GM12801 (cell line): ENCODE measurements around the gene RPS6KC1.

Experiments
- CTCF ChIP-seq: IDR thresholded peaks from one replicate; pipeline ENCODE4 v1.5.1; 2011; ENCODE audit warnings: control low read depth; ENCODE audit not compliant: insufficient read length; ENCODE audit errors: extremely low read depth

Gene RPS6KC1

GRCh38 chr1:213020016-213020415, 31.0 kb upstream of the RPS6KC1 start:
- no peak for TF ChIP-seq CTCF

GRCh38 chr1:213032651-213033050, 18.4 kb upstream of the RPS6KC1 start:
- no peak for TF ChIP-seq CTCF

GRCh38 chr1:213034713-213035112, 16.3 kb upstream of the RPS6KC1 start:
- TF ChIP-seq CTCF = no peak

- TF ChIP-seq CTCF = no peak
Measured at GRCh38 chr1:213035573-213035972, 15.5 kb upstream of the RPS6KC1 start.

- TF ChIP-seq CTCF = no peak
Measured at GRCh38 chr1:213041443-213041842, 9.6 kb upstream of the RPS6KC1 start.

GRCh38 chr1:213049232-213049631, 1.8 kb upstream of the RPS6KC1 start:
- no peak for TF ChIP-seq CTCF

GRCh38 chr1:213050745-213051126, 305 bp upstream of the RPS6KC1 start:
- no peak for TF ChIP-seq CTCF

- no peak for TF ChIP-seq CTCF
Measured at GRCh38 chr1:213051881-213052202, 801 bp downstream of the RPS6KC1 start.
